ENCODE data around the gene RSPH3.

The RSPH3 gene

DNA sequence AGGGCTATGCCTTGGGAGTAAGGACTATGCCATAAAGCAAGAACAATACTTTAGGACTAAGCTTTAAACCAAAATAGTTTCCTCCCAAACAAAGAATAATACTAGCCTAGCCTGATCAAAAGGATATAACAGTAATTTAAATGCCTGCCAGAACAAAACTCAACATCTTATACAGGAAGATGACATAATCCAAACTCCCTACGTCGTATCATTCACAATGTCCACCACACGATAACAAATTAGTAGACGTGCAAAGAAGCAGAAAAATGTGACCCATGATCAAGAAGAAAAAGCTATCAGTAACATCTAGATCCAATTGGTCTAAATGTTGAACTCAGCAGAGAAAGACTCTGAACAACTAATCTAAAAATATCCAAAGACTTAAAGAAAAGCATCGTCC is 65.8 kb downstream of the RSPH3 start:
- DNase-seq = no peak

DNA sequence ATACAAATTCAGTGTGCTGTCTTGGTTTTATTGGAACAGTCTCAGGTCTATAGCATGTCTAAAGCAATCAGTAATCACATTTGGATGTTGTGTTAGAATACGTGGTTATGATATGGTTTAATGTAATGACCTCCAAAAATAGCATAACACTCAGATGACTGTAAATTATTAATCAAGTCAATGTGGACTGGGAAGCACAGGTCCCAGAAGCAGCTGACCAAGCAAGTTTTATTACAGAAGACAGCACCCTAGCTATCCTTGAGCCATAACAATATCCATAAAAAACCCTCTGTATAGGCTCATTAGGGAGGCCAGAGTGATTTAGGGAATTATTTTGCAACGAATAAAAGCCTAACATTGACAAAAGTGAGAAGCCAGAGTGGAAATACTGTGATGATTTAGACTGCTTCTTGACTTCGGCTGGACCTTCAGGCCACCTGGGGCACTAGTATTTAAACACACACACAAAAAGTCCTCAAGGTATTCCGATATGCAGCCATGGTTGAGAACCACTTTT is 66.9 kb downstream of the RSPH3 start:
- DNase-seq = no peak

DNA sequence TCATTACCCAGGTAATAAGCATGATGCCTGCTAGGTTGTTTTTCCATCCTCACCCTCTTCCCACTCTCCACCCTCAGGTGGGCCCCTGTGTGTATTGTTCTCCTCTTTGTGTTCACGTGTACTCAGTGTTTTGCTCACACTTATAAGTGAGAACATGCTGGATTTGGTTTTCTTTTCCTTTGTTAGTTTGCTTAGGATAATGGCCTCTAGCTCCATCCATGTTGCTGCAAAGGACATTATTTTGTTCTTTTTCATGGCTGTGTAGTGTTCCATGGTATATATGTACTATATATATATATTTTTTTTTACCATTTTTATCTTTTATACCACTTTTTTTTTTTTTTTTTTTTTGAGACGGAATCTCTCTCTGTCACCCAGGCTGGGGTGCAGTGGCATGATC is 71.9 kb downstream of the RSPH3 start:
- no peak for DNase-seq

DNA sequence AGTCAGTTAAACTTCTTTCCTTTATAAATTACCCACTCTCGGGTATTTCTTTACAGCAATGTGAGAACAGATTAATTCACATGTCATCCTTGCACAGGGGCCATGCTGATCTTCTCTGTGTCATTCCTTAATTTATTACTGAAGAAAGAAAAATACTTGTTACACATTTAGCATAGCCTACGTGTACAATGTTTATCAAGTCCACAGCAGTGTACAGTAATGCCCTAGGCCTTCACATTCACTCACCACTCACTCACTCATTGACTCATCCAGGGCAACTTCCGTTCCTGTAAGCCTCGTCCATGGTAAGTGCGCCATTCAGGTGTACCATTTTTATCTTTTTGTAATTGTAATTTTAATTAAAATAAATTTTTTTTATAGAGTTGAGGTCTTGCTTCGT is 73.6 kb downstream of the RSPH3 start:
- DNase-seq = no peak

DNA sequence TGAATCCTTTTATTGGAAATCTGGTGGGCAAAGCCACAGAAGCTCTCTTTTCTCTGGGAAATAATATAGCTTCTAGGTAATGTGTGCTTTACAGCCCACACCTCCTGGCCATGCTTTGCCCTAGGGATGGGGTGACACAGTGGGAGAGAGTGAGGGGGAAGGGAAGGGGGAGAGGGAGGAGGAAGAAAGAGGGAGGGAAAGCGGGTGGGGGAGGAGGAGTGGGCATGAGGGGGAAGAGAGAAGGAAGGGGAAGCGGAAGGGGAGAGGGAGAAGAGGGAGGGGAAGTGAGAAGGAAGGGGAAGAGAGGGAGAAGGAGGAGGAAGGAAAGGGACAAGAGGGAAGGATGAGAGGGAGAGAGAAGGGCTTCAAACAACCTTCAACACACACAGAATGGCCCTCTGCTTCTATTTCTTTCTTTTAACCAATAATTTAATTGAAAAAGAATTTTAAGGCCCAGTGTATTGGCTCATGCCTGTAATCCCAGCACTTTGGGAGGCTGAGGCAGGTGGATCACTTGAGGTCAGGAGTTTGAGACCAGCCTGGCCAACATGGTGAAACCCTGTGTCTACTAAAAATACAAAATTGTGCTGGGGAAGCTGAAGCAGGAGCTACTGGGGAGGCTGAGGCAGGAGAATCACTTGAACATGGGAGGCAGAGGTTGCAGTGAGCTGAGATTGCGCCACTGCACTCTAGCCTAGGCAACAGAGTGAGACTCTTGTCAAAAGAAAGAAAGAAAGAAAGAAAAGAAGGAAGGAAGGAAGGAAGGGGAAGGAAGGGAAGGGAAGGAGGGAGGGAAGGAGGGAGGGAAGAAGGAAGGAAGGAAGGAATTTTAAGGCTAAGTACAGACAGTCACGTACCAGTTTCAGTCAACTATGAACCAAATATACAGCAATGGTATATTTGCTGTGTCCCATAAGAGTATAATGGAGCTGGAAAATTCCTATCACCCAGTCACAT is 75.2 kb downstream of the RSPH3 start:
- no peak for DNase-seq

DNA sequence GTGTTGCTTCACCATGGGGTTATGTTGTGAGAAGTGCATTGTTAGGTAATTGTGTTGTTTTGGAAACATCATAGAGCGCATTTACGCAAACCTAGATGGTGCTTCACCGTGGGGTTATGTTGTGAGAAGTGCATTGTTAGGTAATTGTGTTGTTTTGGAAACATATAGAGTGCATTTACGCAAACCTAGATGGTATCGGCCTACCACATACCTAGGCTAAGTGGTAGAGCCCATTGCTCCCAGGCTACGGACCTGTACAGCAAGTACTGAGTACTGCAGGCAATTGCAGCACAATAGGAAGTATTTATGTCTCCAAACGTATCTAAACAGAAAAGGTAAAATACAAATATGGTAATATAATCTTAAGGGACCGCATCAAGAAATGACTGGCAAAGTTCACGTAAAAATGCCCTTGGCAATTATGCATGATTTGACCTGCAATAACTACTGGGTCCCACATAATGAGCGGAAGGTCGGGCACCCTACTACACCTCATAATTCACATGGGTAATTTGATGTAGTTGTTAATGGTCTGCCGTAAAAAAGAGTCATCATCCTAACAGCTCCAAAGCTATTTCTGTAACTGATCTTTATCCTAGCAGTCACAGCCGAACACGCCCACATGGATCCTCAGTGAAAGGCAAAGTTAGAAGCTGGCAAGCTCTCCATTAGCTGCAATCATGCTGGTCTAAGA is 76.0 kb downstream of the RSPH3 start:
- peak in 1 of 51 donors; percentile 13 for DNase-seq

Data from hypothalamus (tissue), 51 donors.